Activated CD4-positive, alpha-beta memory T cell treated with anti-CD3 and anti-CD28 coated beads, Interleukin-2, amount 10 ng/mL, durations not matched to agents 7 days and 5 days (primary cell): Measurements from ENCODE around the gene COG6. TPM values are rescaled to one million over a fixed set of nuclear protein-coding genes. Genes with fewer than 3 reads are reported as not detected.

Experiments
- CTCF ChIA-PET: fragments of 350-600 bp; sonication (Branson Sonifier 250); formaldehyde crosslinking; loops from one replicate; lab custom pipeline; 2021; ENCODE audit warnings: antibody characterized with exemption, inconsistent platforms; lab: Charles Lee
- POLR2A ChIA-PET: fragments of 350-600 bp; sonication (Branson Sonifier 250); formaldehyde crosslinking; loops from one replicate; lab custom pipeline; 2021; ENCODE audit warnings: antibody characterized with exemption; lab: Charles Lee
- DNase-seq: peaks from one replicate; pipeline ENCODE4 v3.0.0-alpha.2; 2020
- H3K27ac Mint-ChIP-seq: one replicate; pipeline ENCODE4 v1.8.0; 2021; ENCODE audit warnings: mild to moderate bottlenecking, mixed read lengths
- H3K27me3 Mint-ChIP-seq: one replicate; pipeline ENCODE4 v1.8.0; 2021; ENCODE audit warnings: mixed read lengths
- H3K36me3 Mint-ChIP-seq: one replicate; pipeline ENCODE4 v1.8.0; 2021; ENCODE audit warnings: low read depth, mixed read lengths
- H3K4me1 Mint-ChIP-seq: one replicate; pipeline ENCODE4 v1.8.0; 2021; ENCODE audit warnings: mixed read lengths
- H3K4me3 Mint-ChIP-seq: one replicate; pipeline ENCODE4 v1.8.0; 2021; ENCODE audit warnings: mild to moderate bottlenecking, mixed read lengths
- H3K9me3 Mint-ChIP-seq: one replicate; pipeline ENCODE4 v1.8.0; 2021; ENCODE audit warnings: mixed read lengths
- total RNA-seq, 2 experiments: library from RNA; stranded (reverse); gene quantifications; one replicate each; pipeline ENCODE4 v1.2.3, GENCODE V29; 2021

COG6 gene
- total RNA-seq, 2 experiments from 2014 or later = 27.2 to 29.2 TPM

DNA sequence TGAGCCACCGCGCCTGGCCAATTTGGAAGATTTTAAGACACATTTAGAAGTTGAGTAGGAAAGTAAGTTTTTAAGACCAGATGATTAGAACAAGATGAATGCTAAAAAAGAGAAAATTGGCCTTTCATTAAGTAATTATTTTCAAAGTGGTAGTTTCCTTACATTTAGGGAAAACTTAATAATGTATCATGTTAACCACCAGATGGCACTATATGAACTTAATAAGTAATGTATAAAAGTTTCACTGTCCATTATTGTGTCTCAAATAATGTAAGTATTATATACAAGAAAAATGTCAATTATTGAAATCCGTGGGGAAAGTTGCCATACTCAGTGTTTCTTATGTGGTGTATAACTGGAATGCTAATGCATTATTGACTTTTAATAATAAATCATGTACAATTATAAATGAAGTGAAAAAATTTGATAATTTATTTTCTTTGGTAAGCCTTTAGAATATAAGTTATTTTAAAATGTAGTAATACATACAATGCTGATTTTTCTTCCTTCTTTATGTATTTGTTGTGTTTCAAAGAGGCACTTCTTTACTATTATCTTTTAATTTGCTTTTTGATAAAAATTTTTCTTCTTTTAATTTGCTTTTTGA is 29.2 kb downstream of the COG6 start:
- peaks cover 18% of the 10 kb centered on the region for H3K36me3 Mint-ChIP-seq
- no peak for DNase-seq
- ChIA-PET POLR2A (no interaction called here), CTCF (interaction anchor here (0.9 to 2.3 kb wide), 5 partner anchors 258 to 1093 kb away, joined by 3 to 9 read pairs (median 7); no protein-coding TSS in a partner anchor)
- no peaks in the 10 kb centered on the region for H3K27me3 Mint-ChIP-seq
- no peak overlapping the region for H3K27ac Mint-ChIP-seq
- H3K4me3 Mint-ChIP-seq = no peak overlapping the region
- H3K4me1 Mint-ChIP-seq = peaks cover 22% of the 10 kb centered on the region
- no peaks in the 10 kb centered on the region for H3K9me3 Mint-ChIP-seq

DNA sequence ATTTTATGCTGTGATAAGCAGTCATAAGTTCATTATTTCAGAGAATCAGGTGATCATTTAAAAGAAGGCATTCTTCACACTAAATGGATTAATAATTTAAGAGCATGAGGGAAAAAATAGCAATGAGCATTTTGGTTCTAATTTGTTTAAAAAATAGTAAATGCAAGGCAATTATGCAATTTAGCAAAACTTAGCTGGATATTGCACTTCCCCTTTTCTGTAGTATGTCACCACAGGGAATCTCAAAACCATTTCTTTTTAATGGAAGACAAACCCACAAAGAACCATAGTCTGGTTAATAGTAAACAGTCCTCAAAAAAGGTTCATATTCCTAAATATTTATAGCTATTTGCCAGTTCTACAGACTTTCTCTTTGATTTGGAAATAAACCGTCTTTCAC is 30.2 kb downstream of the COG6 start:
- H3K4me3 Mint-ChIP-seq = no peak overlapping the region
- POLR2A ChIA-PET = no interaction called here
- peaks cover 16% of the 10 kb centered on the region for H3K36me3 Mint-ChIP-seq
- no peak for DNase-seq
- no peaks in the 10 kb centered on the region for H3K9me3 Mint-ChIP-seq
- H3K27ac Mint-ChIP-seq = no peak overlapping the region
- no peaks in the 10 kb centered on the region for H3K27me3 Mint-ChIP-seq
- H3K4me1 Mint-ChIP-seq = peaks cover 22% of the 10 kb centered on the region
- CTCF ChIA-PET = interaction anchor here (0.6 to 2.2 kb wide), 5 partner anchors 38 to 1092 kb away, joined by 3 to 8 read pairs (median 4); no protein-coding TSS in a partner anchor

DNA sequence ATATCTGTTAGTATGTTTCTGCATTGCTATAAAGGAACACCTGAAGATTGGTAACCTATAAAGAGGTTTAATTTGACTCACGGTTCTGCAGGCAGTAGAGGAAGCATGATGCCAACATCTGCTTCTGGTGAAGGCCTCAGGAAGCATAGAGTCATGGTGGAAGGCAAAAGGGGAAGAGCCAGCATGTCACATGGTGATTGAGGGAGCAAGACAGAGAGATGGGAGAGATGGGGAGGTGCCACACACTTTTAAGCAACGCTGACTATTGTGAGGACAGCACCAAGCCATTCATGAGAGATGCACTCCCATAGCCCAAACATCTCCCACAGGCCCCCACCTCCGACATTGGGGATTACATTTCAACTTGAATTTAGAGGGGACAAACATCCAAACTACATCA is 32.8 kb downstream of the COG6 start:
- Mint-ChIP-seq H3K36me3 (peaks cover 11% of the 10 kb centered on the region), H3K9me3 (no peaks in the 10 kb centered on the region), H3K27ac (peak overlapping the region; percentile 66), H3K4me1 (peaks cover 14% of the 10 kb centered on the region), H3K4me3 (no peak overlapping the region), H3K27me3 (no peaks in the 10 kb centered on the region)
- POLR2A ChIA-PET = no interaction called here
- CTCF ChIA-PET = no interaction called here
- DNase-seq = no peak

DNA sequence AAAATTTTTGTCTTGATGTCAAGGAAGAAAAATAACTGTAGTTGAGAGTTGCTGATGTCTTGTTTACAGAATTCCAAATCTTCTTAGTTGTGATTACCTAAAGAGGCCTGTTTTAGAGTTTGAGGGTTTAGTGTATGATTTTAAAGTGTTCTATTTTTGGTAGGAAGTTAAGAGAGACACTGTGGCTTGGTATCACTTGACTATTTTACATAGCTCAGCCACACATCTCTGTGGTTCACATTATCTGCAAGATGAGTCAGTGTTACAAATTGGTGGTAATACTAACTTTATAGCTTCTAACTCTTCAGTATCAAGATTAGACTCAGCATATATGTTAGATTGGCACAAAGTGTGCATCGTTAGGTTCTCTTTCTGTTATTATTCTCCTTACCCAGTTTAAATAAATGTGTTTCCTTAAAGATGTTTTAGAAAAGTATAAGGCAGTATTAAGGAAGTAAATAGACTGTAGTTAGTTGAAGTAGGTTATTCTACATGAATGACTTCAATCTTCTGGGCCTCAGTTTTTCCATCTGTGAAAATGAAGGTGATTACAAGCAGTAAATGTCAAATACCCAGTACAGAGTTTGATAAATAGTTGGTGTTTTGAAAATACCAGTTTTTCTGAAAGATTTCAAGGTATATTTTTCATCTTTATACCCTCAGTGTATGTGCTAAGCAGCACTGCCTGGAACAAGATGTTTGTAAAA is 33.4 kb downstream of the COG6 start:
- Mint-ChIP-seq H3K27me3 (no peaks in the 10 kb centered on the region), H3K9me3 (no peaks in the 10 kb centered on the region), H3K4me1 (peaks cover 14% of the 10 kb centered on the region), H3K27ac (peak overlapping the region; percentile 66), H3K36me3 (peaks cover 11% of the 10 kb centered on the region), H3K4me3 (no peak overlapping the region)
- POLR2A ChIA-PET = no interaction called here
- CTCF ChIA-PET = no interaction called here
- no peak for DNase-seq

DNA sequence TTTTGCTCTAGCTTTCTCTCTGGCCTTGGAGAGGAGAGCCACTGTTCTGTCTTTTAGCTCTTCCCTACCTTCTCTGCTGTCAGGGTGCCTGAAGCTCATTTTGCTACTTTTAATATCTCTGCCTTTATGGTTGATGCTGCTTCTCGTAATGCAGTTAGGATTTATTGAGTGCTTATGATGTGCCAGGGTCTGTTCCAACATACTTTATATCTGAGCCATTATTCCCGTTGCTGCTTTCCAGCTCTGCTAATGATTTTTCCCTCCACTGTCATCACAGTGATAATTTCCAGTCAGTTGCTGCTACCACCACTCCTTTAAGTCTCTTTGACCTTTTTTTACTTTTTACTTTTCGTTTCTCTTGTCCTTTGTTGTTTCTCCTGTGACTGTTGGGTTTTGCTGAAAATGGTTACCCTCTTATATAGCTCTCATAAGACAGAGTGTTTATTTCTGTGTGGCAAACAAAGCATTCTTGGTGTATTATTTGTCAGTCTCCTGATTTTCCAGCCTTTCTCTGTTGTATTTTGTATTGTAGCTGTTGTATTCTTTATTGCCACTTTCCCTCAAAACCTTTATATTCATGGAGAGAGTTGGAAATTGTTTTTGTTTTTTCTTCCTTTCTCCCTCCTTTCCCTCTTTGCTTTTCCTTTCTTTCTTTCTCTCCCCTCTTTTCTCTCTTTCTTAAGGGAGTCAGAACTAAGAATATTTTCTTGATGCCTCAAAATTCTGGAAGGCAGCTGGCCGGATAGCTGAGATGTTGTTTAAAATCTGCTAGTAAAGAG is 37.4 kb downstream of the COG6 start:
- ChIA-PET CTCF (interaction anchor here (0.8 to 2.1 kb wide), 3 partner anchors 9 to 992 kb away, joined by 3 to 9 read pairs (median 3); no protein-coding TSS in a partner anchor), POLR2A (interaction anchor here (1.2 kb wide), 1 partner anchor 10 kb away, joined by 3 read pairs; no protein-coding TSS in a partner anchor)
- no peak overlapping the region for H3K27ac Mint-ChIP-seq
- no peaks in the 10 kb centered on the region for H3K27me3 Mint-ChIP-seq
- H3K36me3 Mint-ChIP-seq = peaks cover 9% of the 10 kb centered on the region
- H3K4me3 Mint-ChIP-seq = no peak overlapping the region
- H3K9me3 Mint-ChIP-seq = no peaks in the 10 kb centered on the region
- no peak for DNase-seq
- peaks cover 12% of the 10 kb centered on the region for H3K4me1 Mint-ChIP-seq

DNA sequence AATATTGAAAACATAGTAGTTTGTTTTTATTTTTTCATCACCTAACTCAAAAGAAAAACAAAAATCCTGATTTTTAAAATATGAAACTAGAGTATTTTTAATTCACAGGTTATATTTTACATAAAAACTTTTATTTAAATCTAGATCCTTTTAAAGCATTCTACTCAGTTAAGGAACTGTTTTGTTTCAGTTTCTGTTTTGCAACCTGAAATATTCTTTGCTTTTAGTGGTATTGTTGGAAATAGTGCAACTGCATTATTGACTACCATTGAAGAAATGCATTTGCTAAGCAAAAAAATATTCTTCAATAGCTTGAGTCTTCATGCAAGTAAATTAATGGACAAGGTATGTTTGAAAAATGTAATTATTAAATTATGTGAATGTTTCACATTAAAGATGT is 43.8 kb downstream of the COG6 start:
- Mint-ChIP-seq H3K27ac (no peak overlapping the region), H3K27me3 (no peaks in the 10 kb centered on the region), H3K9me3 (no peaks in the 10 kb centered on the region), H3K4me1 (peaks cover 6% of the 10 kb centered on the region), H3K36me3 (peaks cover 2% of the 10 kb centered on the region), H3K4me3 (no peak overlapping the region)
- POLR2A ChIA-PET = no interaction called here
- CTCF ChIA-PET = interaction anchor here (1.0 kb wide), 1 partner anchor 16 kb away, joined by 3 read pairs; no protein-coding TSS in a partner anchor
- DNase-seq = no peak

DNA sequence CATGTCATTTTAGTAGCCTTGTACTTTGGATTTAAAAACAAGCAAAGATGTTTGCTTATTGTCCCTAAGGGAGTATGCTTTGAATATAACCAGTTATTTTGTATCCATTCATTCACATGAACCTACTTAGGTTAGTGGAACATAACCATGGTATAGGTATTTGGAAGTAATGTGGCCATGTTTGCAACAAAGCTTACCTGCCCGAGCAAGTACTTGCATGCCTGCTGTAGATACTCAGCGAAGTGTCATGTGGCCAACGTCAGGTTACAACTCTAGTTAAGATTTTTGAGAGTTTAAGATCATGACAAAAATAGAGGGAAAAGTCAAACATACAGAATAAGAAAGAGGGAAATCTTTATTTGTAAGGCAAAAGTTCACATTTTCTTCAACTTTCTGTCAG is 57.2 kb downstream of the COG6 start:
- no peaks in the 10 kb centered on the region for H3K27me3 Mint-ChIP-seq
- DNase-seq = no peak
- H3K4me3 Mint-ChIP-seq = no peak overlapping the region
- ChIA-PET POLR2A (no interaction called here), CTCF (no interaction called here)
- H3K9me3 Mint-ChIP-seq = peaks cover 3% of the 10 kb centered on the region
- peaks cover 24% of the 10 kb centered on the region for H3K36me3 Mint-ChIP-seq
- H3K27ac Mint-ChIP-seq = no peak overlapping the region
- H3K4me1 Mint-ChIP-seq = no peaks in the 10 kb centered on the region

DNA sequence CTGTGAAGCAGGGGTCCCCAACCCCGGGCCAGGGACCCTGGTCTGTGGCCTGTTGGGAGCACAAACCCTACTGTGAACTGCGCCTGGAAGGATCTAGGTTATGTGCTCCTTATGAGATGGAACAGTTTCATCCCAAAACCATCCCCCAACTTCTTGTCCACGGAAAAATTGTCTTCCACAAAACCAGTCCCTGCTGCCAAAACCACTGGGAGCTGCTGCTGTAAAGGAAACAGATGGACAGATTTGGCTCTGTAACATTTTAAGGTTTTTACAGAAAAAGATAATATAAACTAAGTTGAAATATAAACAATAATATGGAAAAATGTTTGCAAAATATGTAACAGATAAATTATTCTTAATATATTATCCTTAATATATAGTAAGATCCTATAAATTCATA is 73.7 kb downstream of the COG6 start:
- ChIA-PET POLR2A (no interaction called here), CTCF (no interaction called here)
- Mint-ChIP-seq H3K27ac (no peak overlapping the region), H3K9me3 (no peaks in the 10 kb centered on the region), H3K4me3 (no peak overlapping the region), H3K4me1 (no peaks in the 10 kb centered on the region), H3K36me3 (peaks cover 28% of the 10 kb centered on the region), H3K27me3 (no peaks in the 10 kb centered on the region)
- no peak for DNase-seq

DNA sequence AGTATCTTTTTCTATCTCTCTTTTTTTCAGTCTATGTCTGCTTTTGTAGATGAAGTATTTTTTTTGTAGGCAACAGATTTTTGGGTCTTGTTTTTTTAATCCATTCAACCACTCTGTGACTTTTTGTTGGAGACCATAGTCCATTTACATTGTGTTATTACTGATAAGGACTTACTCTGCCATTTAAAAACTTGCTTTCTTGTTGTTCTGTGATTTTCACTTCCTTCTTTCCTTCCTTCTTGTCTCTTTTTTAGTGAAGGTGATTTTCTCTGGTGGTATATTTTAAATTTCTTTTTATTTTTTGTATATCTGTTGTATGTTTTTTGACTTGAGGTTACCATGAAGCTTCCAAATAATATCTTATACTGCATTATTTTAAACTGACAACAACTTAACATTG is 79.5 kb downstream of the COG6 start:
- DNase-seq = no peak
- peaks cover 33% of the 10 kb centered on the region for H3K36me3 Mint-ChIP-seq
- ChIA-PET CTCF (no interaction called here), POLR2A (no interaction called here)
- H3K27me3 Mint-ChIP-seq = no peaks in the 10 kb centered on the region
- no peak overlapping the region for H3K4me3 Mint-ChIP-seq
- H3K4me1 Mint-ChIP-seq = no peaks in the 10 kb centered on the region
- H3K9me3 Mint-ChIP-seq = peaks cover 2% of the 10 kb centered on the region
- no peak overlapping the region for H3K27ac Mint-ChIP-seq

DNA sequence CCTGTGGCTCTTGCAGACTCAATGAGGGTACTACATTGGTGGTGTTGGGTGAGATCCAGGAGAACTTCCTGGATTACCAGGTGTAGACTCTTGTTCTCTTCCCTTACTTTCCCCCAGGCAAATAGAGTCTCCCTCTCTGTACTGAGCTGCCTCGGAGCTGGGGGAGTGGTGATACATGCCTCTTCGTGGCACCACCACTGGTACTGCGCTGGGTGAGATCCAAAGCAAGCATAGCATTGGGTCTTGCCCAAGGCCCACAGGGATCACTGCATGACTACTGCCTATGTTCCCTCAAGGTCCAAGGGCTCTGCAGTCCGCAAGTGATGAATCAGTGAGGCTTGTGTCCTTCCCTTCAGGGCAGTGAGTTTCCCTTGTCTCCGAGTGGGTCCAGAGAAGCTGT is 81.6 kb downstream of the COG6 start:
- peaks cover 4% of the 10 kb centered on the region for H3K9me3 Mint-ChIP-seq
- no peak overlapping the region for H3K27ac Mint-ChIP-seq
- no peaks in the 10 kb centered on the region for H3K4me1 Mint-ChIP-seq
- peaks cover 36% of the 10 kb centered on the region for H3K36me3 Mint-ChIP-seq
- no peak overlapping the region for H3K4me3 Mint-ChIP-seq
- DNase-seq = no peak
- no peaks in the 10 kb centered on the region for H3K27me3 Mint-ChIP-seq
- ChIA-PET POLR2A (no interaction called here), CTCF (no interaction called here)

DNA sequence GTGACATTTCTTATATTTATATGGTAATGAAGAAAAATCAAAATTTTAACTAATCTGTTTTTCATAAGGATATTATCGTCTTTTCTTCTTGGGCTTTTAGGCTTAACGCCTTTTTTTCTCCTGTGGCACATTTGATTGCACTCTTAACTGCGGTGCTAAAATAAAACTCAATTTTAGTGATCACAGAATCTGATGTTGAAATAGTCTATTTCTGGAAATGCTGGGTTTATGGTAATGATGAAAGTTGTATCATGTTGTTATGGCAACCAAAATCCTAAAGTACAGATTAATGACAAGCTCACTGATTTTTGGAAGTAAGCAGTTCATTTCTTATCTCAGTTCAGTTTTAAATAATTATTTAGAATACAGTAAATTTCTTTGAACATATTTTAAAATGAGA is 85.3 kb downstream of the COG6 start:
- POLR2A ChIA-PET = no interaction called here
- no peak overlapping the region for H3K27ac Mint-ChIP-seq
- peaks cover 24% of the 10 kb centered on the region for H3K36me3 Mint-ChIP-seq
- CTCF ChIA-PET = no interaction called here
- H3K27me3 Mint-ChIP-seq = no peaks in the 10 kb centered on the region
- H3K4me1 Mint-ChIP-seq = no peaks in the 10 kb centered on the region
- H3K4me3 Mint-ChIP-seq = no peak overlapping the region
- H3K9me3 Mint-ChIP-seq = peaks cover 2% of the 10 kb centered on the region
- DNase-seq = no peak

DNA sequence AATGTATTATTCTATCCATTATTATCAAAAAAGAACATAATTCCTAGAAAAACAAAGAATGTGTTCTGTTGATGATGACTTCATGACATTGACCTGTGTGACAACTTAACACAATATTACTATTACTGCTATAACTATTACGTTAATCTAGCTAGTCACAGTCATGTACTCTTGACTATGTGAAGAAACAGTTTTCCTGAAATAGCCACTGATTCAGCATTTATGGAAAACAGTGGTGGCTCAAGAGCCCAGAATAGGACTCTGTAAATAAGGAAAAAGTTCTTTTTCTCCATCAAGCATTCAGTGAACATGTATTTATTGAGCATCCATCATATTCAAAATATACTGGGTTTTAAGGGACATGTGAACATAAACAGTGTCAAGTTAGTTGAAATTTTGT is 93.5 kb downstream of the COG6 start:
- Mint-ChIP-seq H3K4me3 (no peak overlapping the region), H3K27me3 (no peaks in the 10 kb centered on the region), H3K9me3 (no peaks in the 10 kb centered on the region), H3K27ac (no peak overlapping the region), H3K4me1 (no peaks in the 10 kb centered on the region), H3K36me3 (peaks cover 2% of the 10 kb centered on the region)
- POLR2A ChIA-PET = no interaction called here
- CTCF ChIA-PET = interaction anchor here (0.5 kb wide), 1 partner anchor 87 kb away, joined by 3 read pairs; no protein-coding TSS in a partner anchor
- no peak for DNase-seq

DNA sequence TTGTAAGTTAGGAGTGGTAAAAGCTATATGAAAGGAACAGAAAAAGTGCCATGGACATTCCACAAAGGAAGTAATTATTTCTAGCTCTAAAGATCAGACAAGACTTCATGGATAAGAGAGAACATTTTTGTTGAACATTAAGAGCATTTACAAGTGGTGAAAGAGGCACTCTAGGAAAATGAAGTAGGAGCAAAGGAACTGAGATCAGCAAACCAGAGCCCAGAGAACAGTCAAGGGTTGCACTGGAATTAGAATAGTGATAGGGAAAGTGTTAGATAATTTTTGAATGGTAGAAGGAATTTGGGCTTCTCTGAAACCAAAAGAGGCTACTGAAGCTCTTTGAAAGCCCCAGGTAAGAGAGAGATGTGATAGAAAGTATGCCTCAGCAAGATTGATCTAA is 94.1 kb downstream of the COG6 start:
- ChIA-PET CTCF (interaction anchor here (0.5 kb wide), 1 partner anchor 87 kb away, joined by 3 read pairs; no protein-coding TSS in a partner anchor), POLR2A (no interaction called here)
- no peaks in the 10 kb centered on the region for H3K27me3 Mint-ChIP-seq
- no peaks in the 10 kb centered on the region for H3K4me1 Mint-ChIP-seq
- no peaks in the 10 kb centered on the region for H3K9me3 Mint-ChIP-seq
- H3K27ac Mint-ChIP-seq = no peak overlapping the region
- H3K36me3 Mint-ChIP-seq = no peaks in the 10 kb centered on the region
- no peak overlapping the region for H3K4me3 Mint-ChIP-seq
- DNase-seq = no peak
